Ureter (tissue), 1 donor: ENCODE measurements around the gene DMXL2. TPM values are rescaled to one million over a fixed set of nuclear protein-coding genes. Genes with fewer than 3 reads are reported as not detected.
A peak's percentile ranks its signal among the peaks of the same experiment; 100 is the strongest.
"Not testable (repeated sequence)": the region's sequence is repeated elsewhere in the genome, so short reads cannot be mapped to it uniquely, and the experiment has no call there.

Source experiments
- DNase-seq: peaks from one replicate; pipeline ENCODE4 v3.0.0-alpha.2; 2020; ENCODE audit warnings: low spot score
- total RNA-seq: library from RNA; stranded (reverse); gene quantifications from one replicate; pipeline ENCODE4 v1.2.4, GENCODE V29; 2023
- donor health status: DM: yes; HTN: yes; CAD: no.

The DMXL2 gene
- total RNA-seq, result 43.5 TPM

GRCh38 chr15:51622604-51623370 lies at the start of gene DMXL2:
TSS of gene DMXL2 (minus strand) at chr15:51622771. CDS start at chr15:51622545, 226 bp downstream.
- peak; percentile 79 for DNase-seq

GRCh38 chr15:51672155-51672687 lies 49.6 kb upstream of the DMXL2 start:
- DNase-seq, result no peak

GRCh38 chr15:51669381-51669780 lies 46.8 kb upstream of the DMXL2 start:
- DNase-seq, result no peak

GRCh38 chr15:51668446-51668845 lies 45.9 kb upstream of the DMXL2 start:
- DNase-seq, result no peak

- DNase-seq, result no peak
Measured at GRCh38 chr15:51667478-51667877, 44.9 kb upstream of the DMXL2 start.

GRCh38 chr15:51661072-51661471 lies 38.5 kb upstream of the DMXL2 start:
- no peak for DNase-seq

- no peak for DNase-seq
Measured at GRCh38 chr15:51658664-51659063, 36.1 kb upstream of the DMXL2 start.

GRCh38 chr15:51655401-51656057 lies 33.0 kb upstream of the DMXL2 start:
- DNase-seq, result not testable (repeated sequence)

- no peak for DNase-seq
Measured at GRCh38 chr15:51652084-51652668, 29.6 kb upstream of the DMXL2 start.

- peak; percentile 51 for DNase-seq
Measured at GRCh38 chr15:51649659-51650521, 27.3 kb upstream of the DMXL2 start.

GRCh38 chr15:51648643-51649042 lies 26.1 kb upstream of the DMXL2 start:
- not testable (repeated sequence) for DNase-seq

GRCh38 chr15:51648101-51648500 lies 25.5 kb upstream of the DMXL2 start:
- not testable (repeated sequence) for DNase-seq

- peak; percentile 49 for DNase-seq
Measured at GRCh38 chr15:51647128-51647562, 24.6 kb upstream of the DMXL2 start.

- no peak for DNase-seq
Measured at GRCh38 chr15:51642696-51643095, 20.1 kb upstream of the DMXL2 start.

- no peak for DNase-seq
Measured at GRCh38 chr15:51641490-51642130, 19.0 kb upstream of the DMXL2 start.

- DNase-seq, result no peak
Measured at GRCh38 chr15:51634591-51635198, 12.1 kb upstream of the DMXL2 start.

GRCh38 chr15:51629612-51630011 lies 7.0 kb upstream of the DMXL2 start:
- DNase-seq, result no peak

- no peak for DNase-seq
Measured at GRCh38 chr15:51625236-51625635, 2.7 kb upstream of the DMXL2 start.

GRCh38 chr15:51624022-51624421 lies 1.5 kb upstream of the DMXL2 start:
- no peak for DNase-seq

GRCh38 chr15:51623386-51623938 lies 891 bp upstream of the DMXL2 start:
- DNase-seq, result no peak
